H4 (cell line): ENCODE data around the gene ZMPSTE24. TPM values are rescaled to one million over a fixed set of nuclear protein-coding genes. Genes with fewer than 3 reads are reported as not detected.

Source experiments
- DNase-seq: peaks from one replicate; pipeline ENCODE4 v3.0.0-alpha.2; 2015; ENCODE audit warnings: low spot score
- total RNA-seq: library from RNA; depleted of rRNA; stranded (reverse); fragments of >200 nt; shearing (Covaris generic); gene quantifications from 2 replicates; pipeline ENCODE4 v1.2.3, GENCODE V29; 2014

ZMPSTE24 gene
- total RNA-seq, 1 experiment from 2014 or later, result 123 TPM

DNA sequence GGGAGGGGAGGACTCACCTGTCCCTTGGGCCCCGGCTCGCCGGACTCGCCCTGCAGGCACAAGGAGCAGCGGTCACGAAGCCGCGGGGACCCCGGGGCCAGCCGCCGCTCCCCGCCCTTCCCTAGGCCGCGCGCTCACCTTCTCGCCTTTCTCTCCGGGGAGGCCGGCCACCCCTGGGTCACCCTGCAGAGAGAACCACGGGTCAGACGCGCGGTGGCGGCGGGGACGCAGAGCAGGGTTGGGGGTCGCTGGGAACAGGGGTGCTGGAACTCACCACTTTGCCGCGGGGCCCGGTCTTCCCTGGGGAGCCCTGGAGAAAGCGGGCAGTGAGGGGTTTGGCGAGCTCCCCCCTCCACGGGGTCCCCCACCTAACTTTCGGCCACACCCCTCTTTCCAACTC is 45.8 kb downstream of the ZMPSTE24 start:
- DNase-seq, result no peak

DNA sequence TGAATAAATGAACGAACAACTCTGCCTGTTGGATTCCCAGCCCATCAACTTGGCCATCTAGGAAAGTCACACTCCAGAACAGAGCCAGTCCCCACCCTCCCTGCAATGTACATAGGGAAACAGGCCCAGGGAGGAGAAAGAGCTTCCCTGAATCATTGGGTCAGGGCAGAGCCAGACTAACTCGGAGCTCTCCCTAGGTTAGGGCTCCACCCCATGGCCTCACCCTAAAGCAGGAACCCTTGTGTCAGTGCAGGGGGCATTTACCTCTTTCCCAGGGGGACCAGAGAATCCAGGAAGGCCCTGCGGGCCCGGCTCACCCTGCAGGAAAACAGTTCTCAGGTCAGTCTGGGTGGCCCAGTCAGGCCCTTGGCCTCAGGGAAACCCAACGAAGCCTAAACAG is 47.4 kb downstream of the ZMPSTE24 start:
- DNase-seq, result no peak

DNA sequence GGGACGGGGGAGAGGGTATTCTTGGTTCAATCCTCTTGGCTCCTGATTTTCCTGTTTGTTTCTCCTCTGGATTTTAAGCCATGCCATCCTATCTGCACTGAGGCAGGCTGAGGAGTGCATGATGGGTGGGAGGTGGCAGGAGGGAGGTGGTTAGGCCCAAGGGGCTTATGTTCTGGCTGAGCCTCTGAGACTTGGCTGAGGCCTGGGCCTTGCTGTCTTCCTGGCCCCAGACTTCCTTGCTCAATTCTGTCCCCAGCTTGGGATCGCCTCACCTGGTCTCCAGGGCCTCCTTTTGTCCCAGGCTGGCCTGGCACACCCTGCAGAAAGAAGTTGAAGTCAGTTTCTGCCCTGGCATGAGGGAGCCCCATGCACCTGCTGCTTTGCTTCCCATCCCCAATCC is 47.8 kb downstream of the ZMPSTE24 start:
- no peak for DNase-seq

DNA sequence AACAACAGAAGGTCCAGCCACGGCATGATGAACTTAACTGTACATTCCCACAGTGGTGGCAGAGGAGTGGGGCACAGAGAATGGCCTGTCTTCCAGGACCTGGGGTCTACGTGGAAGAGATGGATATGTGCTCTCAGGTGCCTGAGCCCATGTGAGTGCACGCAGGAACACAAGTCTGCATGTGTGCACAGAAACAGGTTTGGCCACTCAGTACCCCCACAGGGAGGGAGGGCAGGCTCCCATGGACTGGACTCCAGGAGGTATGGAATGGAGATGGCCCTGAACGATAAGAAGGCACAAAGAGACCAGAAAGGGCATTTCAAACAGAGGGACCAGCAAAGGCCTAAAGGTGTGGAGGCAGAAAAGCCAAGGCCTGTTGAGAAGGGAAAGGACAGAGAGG is 48.3 kb downstream of the ZMPSTE24 start:
- DNase-seq, result no peak

DNA sequence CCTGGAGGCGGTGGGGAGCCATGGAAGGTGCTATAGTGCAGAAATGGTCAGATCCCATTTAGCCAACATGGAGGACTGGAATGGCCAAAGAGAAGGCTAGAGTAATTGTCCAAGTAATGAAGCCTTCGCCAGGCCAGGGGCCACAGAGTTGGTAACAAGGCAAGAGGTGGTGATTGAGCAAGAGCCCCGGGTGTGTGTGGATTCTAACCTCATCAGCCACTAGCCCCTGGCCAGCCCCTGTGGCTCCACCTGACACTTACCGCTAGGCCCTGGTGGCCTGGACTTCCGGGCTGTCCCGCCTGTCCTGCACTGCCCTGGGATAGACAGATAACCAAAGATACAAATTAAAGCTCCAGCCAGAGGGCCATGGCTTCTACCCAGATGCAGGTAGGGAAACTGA is 49.1 kb downstream of the ZMPSTE24 start:
- no peak for DNase-seq

DNA sequence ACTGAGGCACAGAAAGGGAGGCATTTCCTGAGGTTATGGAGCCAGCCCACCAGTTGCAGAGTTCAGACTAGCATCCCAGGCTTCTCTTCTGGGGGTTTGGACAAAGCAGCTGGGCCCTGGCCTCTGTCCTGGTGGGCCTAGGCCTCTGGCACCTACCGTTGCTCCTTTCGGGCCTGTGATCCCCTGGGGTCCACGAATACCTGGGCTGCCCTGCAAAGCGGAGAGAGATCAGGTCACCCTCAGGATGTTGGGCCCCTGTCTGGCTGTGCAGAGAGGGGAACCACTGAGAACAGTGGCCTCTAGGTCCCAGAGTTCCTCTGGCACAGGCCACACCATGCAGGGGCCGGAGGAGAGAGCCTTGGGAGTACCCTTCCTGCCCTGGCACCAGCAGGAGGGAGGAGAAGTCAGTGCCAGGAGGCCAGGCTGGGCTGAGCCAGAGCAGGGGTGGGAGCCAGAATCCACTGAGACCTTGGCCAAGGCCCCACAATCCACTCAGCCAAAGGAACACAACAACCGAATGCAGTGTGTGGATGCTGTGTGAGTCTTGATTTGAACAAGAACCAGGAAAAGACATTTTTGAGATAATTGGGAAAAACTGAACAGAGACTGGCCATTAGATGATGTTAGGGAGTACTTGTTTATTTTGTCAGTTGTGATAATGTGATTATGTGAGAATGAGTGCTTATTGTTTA is 50.1 kb downstream of the ZMPSTE24 start:
- DNase-seq, result no peak

DNA sequence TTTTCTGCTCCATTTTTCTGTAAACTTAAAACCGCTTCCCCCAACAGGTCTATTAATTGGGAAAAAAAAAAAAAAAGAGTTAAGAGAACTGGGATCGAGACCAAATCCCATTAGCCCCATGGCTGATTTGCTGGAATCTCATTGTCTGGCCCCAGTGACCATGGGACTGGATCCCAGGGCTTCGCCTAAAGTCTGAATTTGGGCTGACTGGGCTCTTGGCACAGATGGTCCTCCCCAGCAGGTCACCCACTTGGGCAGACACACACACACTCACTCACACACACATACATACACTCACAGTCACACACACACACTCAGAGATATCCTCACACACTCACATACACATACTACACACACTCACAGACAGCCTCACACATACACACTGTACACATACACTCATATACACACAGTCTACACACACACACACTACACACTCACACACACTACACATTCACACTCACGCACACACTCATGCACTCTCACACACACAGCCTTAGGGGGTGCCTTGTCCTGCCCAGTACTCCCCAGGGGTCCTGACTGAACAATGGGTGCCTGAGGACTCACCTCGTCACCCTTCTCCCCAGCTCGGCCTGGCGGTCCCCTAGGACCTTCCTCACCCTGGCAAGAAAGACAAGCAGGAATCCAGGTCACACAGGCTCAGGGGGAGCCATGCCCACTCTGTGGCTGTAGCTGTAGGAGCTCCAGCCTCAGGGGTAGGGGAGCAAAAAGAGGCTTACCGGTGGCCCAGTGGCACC is 51.5 kb downstream of the ZMPSTE24 start:
- no peak for DNase-seq

DNA sequence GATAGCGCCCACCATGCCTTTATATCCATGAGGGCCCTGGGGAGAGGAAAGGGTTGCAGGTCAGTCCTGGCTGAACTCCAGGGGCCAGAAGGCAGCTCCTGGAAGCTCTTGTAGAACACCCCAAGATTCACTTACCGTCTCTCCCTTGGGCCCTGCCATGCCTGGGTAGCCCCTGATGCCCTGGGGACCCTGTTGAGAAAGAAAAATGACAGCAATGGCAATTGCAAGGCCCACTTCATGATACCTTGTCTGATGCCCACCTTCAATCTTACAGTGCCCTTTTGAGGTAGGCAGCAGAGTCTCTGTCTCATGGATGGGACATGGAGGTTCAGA is 52.1 kb downstream of the ZMPSTE24 start:
- DNase-seq, result no peak

DNA sequence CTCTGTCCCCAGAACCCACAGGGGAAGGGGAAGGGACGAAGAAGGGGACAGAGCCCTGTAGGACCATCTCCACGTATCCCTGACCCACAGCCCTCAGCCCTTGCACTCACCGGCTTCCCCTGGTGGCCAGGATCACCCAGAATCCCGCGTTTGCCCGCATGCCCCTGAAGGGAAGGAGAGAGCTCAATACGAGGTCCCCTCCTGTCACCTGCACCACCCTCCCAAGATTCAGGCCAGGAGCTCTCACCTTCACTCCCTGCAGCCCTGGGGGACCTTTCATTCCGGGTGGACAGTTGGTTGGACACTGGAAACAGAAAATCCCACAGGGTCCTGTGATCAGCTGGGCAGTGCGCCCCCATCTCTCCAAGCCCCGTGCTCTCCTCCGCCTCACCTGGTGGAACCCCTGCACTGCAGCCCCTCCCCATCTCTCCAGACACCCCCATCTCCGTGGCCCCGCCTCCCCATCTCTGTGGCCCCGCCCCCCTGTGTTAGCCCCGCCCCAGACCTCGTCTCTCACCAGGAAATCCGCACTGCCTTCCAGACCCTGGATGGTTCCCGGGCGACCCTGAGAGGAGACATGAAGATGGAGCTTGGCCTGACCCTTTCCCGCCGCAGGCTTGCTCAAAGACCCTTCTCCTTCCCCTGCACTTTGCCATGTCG is 53.1 kb downstream of the ZMPSTE24 start:
- DNase-seq, result no peak

DNA sequence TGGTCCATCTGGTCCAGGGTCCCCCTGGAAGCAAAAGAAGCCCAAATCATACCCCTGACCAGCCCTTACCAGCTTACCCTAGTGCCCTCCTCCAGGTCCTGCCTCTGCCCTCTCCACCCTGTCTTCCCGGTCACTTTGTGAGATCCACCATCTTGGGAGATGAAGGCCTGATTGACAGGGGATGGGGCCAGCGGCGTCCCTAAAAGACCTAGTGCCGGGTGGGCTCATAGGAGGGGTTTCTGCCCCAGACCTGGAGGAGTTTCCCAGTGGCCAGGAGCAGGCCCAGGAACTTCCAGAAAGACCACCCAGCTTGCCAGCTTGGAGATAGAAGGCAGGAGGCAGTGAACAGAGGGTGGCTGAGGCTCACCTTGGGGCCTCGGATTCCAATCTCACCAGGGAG is 53.7 kb downstream of the ZMPSTE24 start:
- DNase-seq, result no peak

DNA sequence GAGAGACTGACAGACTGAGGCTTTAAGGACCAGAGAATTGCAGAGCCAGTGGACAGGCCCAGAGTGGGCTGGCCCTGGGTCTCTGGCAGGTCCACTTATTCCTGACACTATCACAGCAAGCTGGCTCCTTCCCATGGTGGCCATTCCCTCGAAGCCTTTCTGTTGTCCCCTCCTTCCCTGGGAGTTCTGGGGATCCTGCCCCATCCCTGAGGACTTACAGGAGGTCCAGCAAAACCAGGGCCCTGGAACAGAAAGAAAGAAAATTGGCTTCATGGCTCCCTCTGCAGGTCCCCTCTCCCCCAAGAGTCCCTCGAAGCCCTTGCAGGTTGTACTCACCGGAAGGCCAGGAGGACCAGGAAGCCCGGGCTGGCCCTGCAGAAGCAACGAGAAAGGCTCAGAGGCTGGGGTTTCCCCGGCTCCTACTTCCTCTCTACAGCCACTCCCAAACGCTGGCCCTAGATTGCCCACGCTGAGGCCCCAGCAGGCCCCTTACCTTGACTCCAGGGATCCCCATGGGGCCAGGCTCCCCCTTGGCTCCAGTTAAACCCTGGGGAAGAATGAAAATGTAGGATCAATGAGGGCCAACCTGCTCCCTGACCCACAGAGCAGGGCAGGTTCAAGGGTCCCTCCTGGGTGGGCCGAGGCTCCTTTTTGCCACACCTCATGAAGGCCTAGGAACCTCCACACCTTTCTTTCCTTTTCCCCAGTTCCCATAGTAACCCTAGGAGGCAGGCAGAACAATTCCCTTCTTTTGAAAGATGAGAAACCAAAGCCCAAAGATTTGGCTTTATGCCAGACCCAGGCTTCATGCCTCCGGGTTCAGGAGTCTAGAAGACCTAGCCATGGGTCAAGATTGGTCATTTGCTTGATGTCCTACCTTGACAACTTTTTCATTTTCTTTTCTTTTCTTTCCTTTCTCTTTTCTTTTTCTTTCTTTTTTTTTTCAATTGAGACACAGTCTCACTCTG is 54.5 kb downstream of the ZMPSTE24 start:
- no peak for DNase-seq

DNA sequence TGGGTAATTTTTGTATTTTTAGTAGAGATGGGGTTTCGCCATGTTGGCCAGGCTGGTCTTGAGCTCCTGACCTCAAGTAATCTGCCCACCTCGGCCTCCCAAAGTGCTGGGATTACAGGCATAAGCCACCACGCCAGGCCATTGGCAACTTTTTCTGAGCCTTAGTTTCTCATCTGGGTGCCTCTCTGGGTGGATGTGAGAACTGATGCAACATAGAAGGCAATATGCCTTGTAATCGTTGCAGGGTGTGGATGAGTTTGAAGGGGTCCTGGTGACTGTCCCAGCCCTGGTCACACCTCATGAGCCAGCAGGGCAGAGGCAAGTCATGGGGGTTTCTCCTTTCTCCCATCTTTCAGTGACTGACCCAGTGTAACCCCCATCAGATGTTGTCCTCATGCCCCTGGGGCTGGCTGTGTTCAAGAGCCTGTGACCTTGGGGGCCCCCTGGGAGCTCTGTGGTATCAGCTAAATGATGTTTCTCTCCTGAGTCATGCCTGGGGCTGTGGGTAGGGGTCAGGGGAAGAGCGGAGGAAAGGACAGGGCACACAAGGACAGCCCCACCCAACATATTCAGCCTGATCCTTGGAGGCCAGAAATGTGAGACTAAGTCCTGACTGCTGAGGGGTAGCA is 55.4 kb downstream of the ZMPSTE24 start:
- DNase-seq, result no peak

DNA sequence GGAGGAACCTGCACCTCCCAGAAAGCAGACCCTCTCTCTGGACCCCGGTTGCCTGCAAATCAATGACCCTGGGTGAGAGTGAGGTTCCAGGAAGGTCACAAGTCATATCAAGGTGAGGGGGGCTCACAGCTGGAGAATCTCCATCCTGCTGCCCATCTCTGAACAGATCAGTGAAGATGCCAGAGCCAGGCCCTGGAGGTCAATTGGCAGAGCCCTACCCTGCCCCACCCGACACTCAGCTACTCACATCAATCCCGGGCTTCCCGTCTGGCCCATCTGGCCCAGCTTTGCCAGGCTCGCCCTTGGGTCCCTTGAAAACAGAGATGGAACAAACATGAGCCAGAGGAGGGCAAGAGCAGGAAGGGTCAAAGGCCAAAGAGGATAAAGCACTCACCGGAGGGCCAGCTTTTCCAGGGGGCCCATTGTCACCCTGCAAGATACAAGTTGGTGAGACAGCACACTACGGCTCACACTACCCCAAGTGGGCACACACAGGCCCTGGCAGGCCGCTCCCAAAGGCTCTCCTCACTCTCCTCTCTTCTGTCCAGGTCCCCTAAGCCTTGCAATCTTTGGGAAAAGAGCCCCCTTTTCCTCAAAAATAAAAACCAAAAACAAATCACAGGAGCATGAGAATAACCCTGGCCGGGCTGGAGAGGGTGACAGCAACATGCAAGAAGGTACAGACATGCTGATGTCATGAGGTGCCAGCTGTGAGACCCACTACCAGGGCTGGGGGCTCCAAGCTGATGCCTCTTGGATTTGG is 56.1 kb downstream of the ZMPSTE24 start:
- DNase-seq, result no peak

DNA sequence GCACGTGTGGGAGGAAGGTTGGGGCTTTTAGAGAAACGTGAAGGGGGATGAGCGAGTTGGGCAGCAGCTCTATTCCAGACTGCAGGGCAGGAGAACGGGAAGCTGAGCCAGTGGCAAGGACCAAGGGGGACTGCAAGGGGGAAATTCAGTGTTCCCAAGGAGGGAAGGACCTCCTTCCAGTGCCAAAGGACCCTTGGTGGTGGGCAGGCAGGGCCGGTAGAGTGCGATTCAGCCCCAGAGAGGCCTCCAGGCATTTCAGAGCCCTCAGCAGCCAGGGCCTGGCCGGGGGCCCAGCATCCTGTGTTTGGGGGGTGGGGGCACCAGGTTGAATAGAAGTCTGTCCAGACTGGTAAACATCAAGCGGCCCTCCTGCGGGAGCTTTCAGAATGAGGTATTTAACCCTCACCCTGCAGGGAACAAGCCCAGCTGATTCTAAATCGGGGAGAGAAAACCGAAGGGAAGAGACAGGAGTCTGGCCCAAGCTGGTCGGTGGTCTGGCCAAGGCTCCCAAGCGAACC is 56.7 kb downstream of the ZMPSTE24 start:
- DNase-seq, result no peak

DNA sequence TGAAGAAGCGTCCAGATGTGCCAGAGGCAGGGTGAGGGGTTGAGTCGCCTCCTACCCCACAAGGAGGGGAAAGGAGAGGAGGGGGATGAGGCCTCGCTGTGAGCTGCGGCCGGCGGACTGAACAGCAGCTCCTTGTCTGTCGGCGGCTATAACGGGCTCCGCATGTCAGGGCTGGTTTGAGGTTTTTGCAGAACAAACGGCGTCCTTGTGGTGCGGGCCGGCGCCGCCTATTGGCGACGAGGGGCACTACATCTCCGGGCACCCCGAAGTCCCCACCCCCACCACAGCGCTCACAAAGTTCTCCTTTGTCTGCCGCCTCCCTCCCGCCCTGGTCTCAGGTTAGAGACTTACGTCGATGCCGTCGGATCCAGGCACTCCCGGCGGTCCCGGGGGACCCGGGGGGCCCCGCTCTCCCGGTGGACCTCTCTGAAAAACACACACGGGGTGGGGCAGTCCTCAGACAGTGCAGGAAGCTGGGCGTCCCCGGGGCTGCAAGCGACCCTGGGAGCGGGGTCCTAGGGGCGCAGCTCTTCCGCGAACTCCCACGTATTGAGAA is 57.3 kb downstream of the ZMPSTE24 start:
- DNase-seq, result peak; percentile 64

DNA sequence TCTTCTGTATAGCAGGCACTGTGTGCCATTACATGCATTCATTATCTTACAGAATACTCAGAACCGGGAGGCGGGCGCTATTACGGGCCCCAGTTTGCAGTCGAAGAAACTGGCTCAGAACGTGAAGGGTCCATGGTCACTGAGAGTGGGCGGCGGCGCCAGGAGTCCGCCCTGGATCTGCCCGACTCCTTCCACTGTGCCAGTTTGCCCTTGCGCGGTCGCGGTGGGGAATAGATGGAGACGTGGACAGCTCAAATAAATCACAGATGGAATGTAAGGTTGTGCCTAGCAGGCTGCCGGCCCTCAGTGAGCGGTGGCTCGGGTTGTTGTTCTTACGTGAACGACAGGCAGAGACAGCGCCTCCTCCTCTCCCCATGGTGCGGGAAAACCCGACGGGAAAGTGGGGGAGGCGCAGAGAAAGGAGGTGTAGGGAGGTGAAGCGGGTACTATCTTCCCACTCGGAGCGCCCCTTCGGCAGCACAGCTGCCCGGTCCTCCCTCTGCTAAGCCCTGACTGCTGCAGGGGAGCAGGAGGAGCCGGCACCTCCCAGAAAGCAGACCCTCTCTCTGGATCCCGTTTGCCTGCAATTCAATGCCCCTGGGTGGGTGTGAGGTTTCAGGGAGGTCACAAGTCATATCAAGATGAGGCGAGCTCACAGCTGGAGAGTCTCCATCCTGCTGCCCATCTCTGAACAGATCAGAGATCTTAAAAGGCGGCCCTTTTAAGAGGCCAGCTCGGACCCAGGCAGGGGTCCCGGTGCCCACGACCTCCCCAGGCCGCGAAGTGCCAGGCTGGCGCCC is 58.0 kb downstream of the ZMPSTE24 start:
- DNase-seq, result no peak

DNA sequence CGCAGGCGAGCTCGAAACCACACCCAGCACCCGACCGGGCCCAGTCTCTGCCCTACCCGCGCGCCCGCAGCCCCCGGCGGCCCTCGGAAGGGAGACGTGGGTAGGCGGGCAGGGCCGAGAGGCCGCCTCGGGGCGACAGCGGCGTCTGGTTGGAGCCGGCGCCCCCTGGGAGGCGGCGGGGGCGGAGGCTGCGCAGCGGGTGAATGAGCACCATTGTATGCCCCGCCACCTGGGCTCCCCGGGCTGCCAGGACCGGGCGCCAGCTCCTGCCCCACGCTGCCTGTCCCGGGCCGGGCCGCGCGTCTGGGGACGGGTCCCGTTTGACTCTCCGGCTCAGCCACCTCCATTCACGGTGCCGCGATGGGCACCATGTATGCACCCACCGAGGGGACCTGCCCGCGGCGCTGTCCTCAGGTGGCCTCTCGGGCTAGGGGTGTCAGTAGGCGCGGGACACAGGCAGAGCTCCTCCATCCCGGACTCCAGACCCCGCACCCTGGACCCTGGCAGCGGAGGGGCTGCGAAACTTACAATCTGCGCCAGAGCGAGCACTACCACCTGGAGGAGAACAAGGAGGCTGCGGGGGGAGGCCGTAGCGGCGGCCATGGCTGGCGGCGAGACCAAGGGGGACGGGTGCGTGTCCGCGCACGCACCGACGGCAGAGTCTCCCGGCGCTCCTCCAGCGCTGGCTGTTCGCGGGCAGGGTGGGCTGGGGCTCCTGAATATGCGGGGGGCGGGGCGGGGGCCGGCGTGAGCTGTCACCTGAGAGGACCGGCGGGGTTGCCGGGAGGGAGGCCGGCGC is 58.8 kb downstream of the ZMPSTE24 start, which contains the start of gene COL9A2:
TSS of gene COL9A2 (minus strand) at position 692 of the 799 bp plus-strand sequence. CDS start at position 603, 89 bp downstream.
- DNase-seq, result no peak

DNA sequence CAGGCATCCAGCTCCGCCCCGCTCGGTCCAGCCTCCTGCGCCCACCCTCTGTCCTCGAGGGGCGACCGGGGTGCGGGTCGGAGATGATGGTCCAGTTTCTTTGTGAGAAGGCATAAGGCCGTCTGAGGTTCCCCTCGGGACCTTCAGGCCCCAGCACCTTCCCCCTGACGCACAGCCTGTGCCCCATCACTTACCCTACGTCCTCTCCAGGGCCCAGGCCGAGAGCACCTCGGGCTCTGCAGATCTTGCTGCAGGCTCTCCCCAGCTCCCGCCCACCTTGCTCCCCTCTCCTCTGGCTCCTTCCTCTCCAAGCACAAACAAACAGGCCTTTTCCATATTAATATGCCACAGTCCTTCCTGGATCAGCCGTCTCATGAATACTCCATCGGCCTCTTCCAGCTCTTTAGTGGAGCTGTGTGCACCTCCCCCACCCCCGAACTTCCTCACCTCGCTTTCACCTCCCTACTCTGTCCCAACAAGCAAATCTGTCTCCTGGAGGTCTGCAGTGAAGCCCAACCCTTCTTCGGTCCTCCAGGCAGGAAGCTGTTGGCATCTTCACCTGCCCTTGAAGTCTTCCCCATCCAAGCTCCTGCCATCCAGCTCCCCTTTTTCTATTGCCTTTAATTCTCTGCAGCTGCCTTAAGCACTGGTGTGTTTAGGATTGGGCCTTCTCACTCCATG is 59.5 kb downstream of the ZMPSTE24 start:
- DNase-seq, result no peak
